ENCODE results near the gene TRIL. TPM values are rescaled to one million over a fixed set of nuclear protein-coding genes. Genes with fewer than 3 reads are reported as not detected.

TRIL gene
- polyA plus RNA-seq, 1 experiment: not detected

DNA sequence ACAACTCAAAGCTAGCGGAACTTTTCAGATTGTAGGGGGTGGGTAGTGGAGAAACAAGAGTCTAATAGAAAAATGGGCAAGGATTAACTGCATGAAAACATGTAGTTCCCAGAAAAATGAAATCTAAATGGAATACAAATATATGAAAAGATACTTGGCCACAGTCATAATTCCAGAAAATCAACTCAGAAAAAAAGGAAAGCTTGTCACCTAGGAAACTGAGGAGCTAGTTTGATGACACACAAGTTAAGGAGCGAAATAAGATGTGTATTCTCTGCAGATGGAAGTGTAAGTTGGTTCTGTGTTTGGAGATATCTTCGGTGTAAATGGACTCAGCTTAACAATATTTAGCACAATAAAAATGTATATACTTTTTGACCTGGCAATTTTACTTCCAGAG, 52.7 kb downstream of the TRIL start:
- POLR2A ChIA-PET: no interaction called here
- CTCF ChIA-PET: interaction anchor here (1.2 to 3.8 kb wide), 4 partner anchors 9 to 517 kb away, joined by 4 to 22 read pairs (median 4); no protein-coding TSS in a partner anchor
- H3K27me3 ChIP-seq (ENCODE audit: control insufficient read depth, insufficient read depth, low read length): no peaks in the 10 kb centered on the region
- no peak for DNase-seq (ENCODE audit: low read depth)
- TF ChIP-seq, protein P1, sequence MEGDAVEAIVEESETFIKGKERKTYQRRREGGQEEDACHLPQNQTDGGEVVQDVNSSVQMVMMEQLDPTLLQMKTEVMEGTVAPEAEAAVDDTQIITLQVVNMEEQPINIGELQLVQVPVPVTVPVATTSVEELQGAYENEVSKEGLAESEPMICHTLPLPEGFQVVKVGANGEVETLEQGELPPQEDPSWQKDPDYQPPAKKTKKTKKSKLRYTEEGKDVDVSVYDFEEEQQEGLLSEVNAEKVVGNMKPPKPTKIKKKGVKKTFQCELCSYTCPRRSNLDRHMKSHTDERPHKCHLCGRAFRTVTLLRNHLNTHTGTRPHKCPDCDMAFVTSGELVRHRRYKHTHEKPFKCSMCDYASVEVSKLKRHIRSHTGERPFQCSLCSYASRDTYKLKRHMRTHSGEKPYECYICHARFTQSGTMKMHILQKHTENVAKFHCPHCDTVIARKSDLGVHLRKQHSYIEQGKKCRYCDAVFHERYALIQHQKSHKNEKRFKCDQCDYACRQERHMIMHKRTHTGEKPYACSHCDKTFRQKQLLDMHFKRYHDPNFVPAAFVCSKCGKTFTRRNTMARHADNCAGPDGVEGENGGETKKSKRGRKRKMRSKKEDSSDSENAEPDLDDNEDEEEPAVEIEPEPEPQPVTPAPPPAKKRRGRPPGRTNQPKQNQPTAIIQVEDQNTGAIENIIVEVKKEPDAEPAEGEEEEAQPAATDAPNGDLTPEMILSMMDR (IDR thresholded peaks at IDR 0.05; ENCODE audit: insufficient read depth, low read depth, low read length): no peak
- no peaks in the 10 kb centered on the region for H3K36me3 ChIP-seq (ENCODE audit: control insufficient read depth, insufficient read depth, low read length)
- H3K4me3 ChIP-seq (ENCODE audit: low read depth, low read length): no peak overlapping the region

DNA sequence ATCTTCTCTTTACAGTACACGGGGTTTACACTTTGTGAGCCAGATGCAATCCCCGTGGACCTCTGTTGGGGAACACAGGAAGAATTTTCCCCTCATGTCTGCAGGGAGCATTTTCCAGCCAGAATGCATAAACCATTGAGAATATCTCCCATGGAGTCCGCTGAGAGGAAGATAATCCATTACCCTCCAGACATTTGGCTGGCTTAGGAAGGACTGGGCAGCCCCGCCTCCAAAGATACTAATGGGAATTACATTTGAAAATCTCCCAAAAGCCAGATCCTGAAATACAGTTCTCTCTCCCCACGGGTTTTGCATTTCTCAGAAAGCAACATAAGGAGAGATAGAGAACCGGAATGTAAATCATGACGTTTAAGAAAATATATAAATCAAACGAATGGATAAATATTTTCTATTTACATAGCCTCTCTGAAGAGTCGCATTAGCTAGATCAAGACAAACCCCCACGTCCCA, 53.5 kb downstream of the TRIL start:
- ChIA-PET CTCF (interaction anchor here (1.0 to 3.8 kb wide), 2 partner anchors 10 to 17 kb away, joined by 3 to 22 read pairs; no protein-coding TSS in a partner anchor), POLR2A (no interaction called here)
- Histone ChIP-seq H3K36me3 (ENCODE audit: control insufficient read depth, insufficient read depth, low read length) (no peaks in the 10 kb centered on the region), H3K4me3 (ENCODE audit: low read depth, low read length) (0 out of 2 replicates have a peak overlapping the region, but pooled peaks have one; percentile 1), H3K27me3 (ENCODE audit: control insufficient read depth, insufficient read depth, low read length) (no peaks in the 10 kb centered on the region)
- TF ChIP-seq, protein P1 (IDR thresholded peaks at IDR 0.05; ENCODE audit: insufficient read depth, low read depth, low read length): no peak
- DNase-seq (ENCODE audit: low read depth): no peak

DNA sequence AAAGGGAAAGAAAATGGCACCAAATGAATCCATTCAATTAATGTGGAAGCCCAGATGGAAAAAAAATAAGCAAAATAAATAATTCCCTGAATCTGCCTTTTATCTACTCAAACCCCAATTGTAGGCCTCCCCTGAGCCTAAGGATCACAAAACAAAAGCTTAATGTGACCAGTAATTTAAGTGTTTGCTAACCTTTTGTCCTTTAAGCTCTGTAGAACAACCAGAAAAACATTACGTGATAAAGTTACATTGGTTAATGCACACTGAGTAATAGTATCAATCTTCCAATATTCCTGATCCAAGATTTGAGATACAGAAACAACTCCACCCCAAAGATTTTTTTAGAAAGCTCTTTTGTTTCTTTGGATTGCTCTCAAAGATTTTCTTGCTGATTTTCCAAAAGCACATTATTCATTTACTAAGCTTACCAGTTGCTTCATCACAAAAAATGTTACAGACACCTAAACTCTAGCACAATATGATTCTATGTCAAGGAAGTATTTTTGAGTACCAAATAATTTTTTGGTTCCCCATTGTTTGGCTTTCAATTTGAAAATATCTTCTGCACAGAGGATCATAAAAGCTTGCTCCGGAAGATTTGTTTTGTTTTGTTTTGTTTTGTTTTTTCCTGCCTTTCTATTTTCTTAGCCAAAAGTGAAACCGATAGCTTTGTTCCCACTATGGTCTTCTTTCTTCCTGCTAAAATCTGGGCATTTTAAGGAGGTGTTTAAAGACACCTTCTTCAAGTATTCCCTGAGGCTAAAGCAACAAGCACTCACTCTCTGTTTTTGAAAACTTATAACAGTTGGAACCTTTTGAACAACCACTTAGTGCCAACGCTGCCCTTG, 54.2 kb downstream of the TRIL start:
- H3K27me3 ChIP-seq (ENCODE audit: control insufficient read depth, insufficient read depth, low read length): no peaks in the 10 kb centered on the region

More for the DNA sequence above, 54.2 kb downstream of the TRIL start:
- TF ChIP-seq, protein P1 (IDR thresholded peaks at IDR 0.05; ENCODE audit: insufficient read depth, low read depth, low read length): no peak
- H3K36me3 ChIP-seq (ENCODE audit: control insufficient read depth, insufficient read depth, low read length): no peaks in the 10 kb centered on the region
- ChIA-PET CTCF (interaction anchor here (1.0 to 3.8 kb wide), 3 partner anchors 11 to 18 kb away, joined by 3 to 22 read pairs (median 8); no protein-coding TSS in a partner anchor), POLR2A (no interaction called here)
- H3K4me3 ChIP-seq (ENCODE audit: low read depth, low read length): 0 out of 2 replicates have a peak overlapping the region, but pooled peaks have one; percentile 1
- DNase-seq (ENCODE audit: low read depth): no peak

Other genes starting within 250 kb of the TRIL start
- gene CPVL, start 188.2 kb upstream of the TRIL start, polyA plus RNA-seq (2011; rRNA removed): not detected in 2 replicates
- not detected in 2 replicates for gene CHN2, start 236.4 kb upstream of the TRIL start, polyA plus RNA-seq (2011; rRNA removed)